CD4-positive, alpha-beta T cell (primary cell): ENCODE measurements around the gene PCDH7. TPM values are rescaled to one million over a fixed set of nuclear protein-coding genes. Genes with fewer than 3 reads are reported as not detected.

Source experiments
- ATAC-seq: fragments of 200-7000 bp; cut with Tn5 transposase; one replicate; pipeline ENCODE4 v1.10.0; 2022; ENCODE audit warnings: mild to moderate bottlenecking; ENCODE audit not compliant: poor library complexity
- CTCF ChIA-PET: fragments of 350-600 bp; sonication (Branson Sonifier 250); formaldehyde crosslinking; loops from one replicate; lab custom pipeline; 2021; ENCODE audit warnings: antibody characterized with exemption, inconsistent platforms; lab: Charles Lee
- POLR2A ChIA-PET: fragments of 350-600 bp; sonication (Branson Sonifier 250); formaldehyde crosslinking; loops from one replicate; lab custom pipeline; 2021; ENCODE audit warnings: antibody characterized with exemption, inconsistent platforms; lab: Charles Lee
- DNase-seq, 14 experiments: peaks; one replicate each; pipeline ENCODE4 v3.0.0-alpha.2; 2013 to 2020; ENCODE audit warnings: mixed read lengths in 2 of 14
- H3K27ac ChIP-seq, 2 donors: one replicate each; pipeline versions ENCODE4 v1.5.1 to v1.7.0; 2013; ENCODE audit warnings: low read length in 2 of 2, low read depth in 1 of 2, mild to moderate bottlenecking in 1 of 2
- H3K27me3 ChIP-seq, 2 experiments: 1 replicate in 1 of 2; 2 replicates in 1 of 2; pipeline versions ENCODE4 v1.6.1 to v1.7.0; 2013; ENCODE audit warnings: low read length in 2 of 2, control low read depth in 1 of 2, mild to moderate bottlenecking in 1 of 2, moderate library complexity in 1 of 2; ENCODE audit not compliant: insufficient read depth in 2 of 2, control insufficient read depth in 1 of 2
- H3K36me3 ChIP-seq: one replicate; pipeline ENCODE4 v1.6.1; 2013; ENCODE audit warnings: low read length, control low read depth; ENCODE audit not compliant: insufficient read depth
- H3K4me1 ChIP-seq: one replicate; pipeline ENCODE4 v1.6.1; 2013; ENCODE audit warnings: low read length, control low read depth; ENCODE audit not compliant: insufficient read depth
- H3K4me3 ChIP-seq: one replicate; pipeline ENCODE4 v1.5.1; 2013; ENCODE audit warnings: mild to moderate bottlenecking, low read length, moderate library complexity
- H3K9me3 ChIP-seq, 2 experiments: 1 replicate in 1 of 2; 2 replicates in 1 of 2; pipeline versions ENCODE4 v1.6.1 to v1.7.0; 2013; ENCODE audit warnings: low read length in 2 of 2, mild to moderate bottlenecking in 2 of 2, control low read depth in 1 of 2, moderate library complexity in 1 of 2; ENCODE audit not compliant: control insufficient read depth in 1 of 2, insufficient read depth in 1 of 2
- H3K27ac Mint-ChIP-seq: one replicate; pipeline ENCODE4 v1.8.0; 2020; ENCODE audit warnings: mixed read lengths
- H3K27me3 Mint-ChIP-seq: one replicate; pipeline ENCODE4 v1.8.0; 2021; ENCODE audit warnings: mixed read lengths
- H3K36me3 Mint-ChIP-seq: one replicate; pipeline ENCODE4 v1.8.0; 2021; ENCODE audit warnings: low read depth, mixed read lengths
- H3K4me1 Mint-ChIP-seq: one replicate; pipeline ENCODE4 v1.8.0; 2021; ENCODE audit warnings: low read depth, mixed read lengths
- H3K4me3 Mint-ChIP-seq: one replicate; pipeline ENCODE4 v1.8.0; 2020; ENCODE audit warnings: mild to moderate bottlenecking, mixed read lengths
- H3K9me3 Mint-ChIP-seq: one replicate; pipeline ENCODE4 v1.8.0; 2020; ENCODE audit warnings: mixed read lengths
- intact Hi-C, 2 experiments: fragments of 100-400 bp; cut with DNase I in 1 of 2; cut with micrococcal nuclease in 1 of 2; formaldehyde crosslinking; loops; one replicate each; pipeline versions ENCODE4 v1.15.1 to v1.9.0; 2023 to 2025; cut with DNase I, micrococcal nuclease
- total RNA-seq, 174 experiments: library from RNA in 2 of 174; stranded (reverse) in 2 of 174; gene quantifications; one replicate each; pipeline ENCODE4 v1.2.3 and lab custom pipeline; 2021 to 2026
- TF ChIP-seq, protein P1 (sequence below): fragments of 200-600 bp; IDR thresholded peaks from one replicate; pipeline ENCODE4 v1.8.0; 2022; ENCODE audit warnings: antibody characterized with exemption, mild to moderate bottlenecking

PCDH7 gene
- total RNA-seq, 2 experiments from 2014 or later = not detected

DNA sequence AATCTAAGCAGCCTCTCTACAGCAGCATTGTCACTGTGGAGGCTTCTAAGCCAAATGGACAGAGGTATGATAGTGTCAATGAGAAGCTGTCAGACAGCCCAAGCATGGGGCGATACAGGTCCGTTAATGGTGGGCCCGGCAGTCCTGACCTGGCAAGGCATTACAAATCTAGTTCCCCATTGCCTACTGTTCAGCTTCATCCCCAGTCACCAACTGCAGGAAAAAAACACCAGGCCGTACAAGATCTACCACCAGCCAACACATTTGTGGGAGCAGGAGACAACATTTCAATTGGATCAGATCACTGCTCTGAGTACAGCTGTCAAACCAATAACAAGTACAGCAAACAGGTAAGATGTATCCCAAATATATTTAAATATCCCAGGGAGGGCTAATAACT, 4.1 kb downstream of the PCDH7 start:
- Histone ChIP-seq H3K9me3 (peaks cover 0 to 38% of the 10 kb centered on the region in 2 experiments), H3K36me3 (no peaks in the 10 kb centered on the region), H3K4me3 (no peak overlapping the region), H3K4me1 (peaks cover 24% of the 10 kb centered on the region), H3K27me3 (peaks cover 39 to 43% of the 10 kb centered on the region in 2 experiments), H3K27ac (no peak overlapping the region)
- intact Hi-C loops = no loop called here
- Mint-ChIP-seq H3K36me3 (no peaks in the 10 kb centered on the region), H3K27me3 (peaks cover 47% of the 10 kb centered on the region), H3K4me1 (peaks cover 9% of the 10 kb centered on the region), H3K4me3 (no peak overlapping the region), H3K9me3 (no peaks in the 10 kb centered on the region), H3K27ac (no peak overlapping the region)
- no peak for ATAC-seq
- ChIA-PET CTCF (no interaction called here), POLR2A (no interaction called here)
- DNase-seq = no peak
- TF ChIP-seq, protein P1, sequence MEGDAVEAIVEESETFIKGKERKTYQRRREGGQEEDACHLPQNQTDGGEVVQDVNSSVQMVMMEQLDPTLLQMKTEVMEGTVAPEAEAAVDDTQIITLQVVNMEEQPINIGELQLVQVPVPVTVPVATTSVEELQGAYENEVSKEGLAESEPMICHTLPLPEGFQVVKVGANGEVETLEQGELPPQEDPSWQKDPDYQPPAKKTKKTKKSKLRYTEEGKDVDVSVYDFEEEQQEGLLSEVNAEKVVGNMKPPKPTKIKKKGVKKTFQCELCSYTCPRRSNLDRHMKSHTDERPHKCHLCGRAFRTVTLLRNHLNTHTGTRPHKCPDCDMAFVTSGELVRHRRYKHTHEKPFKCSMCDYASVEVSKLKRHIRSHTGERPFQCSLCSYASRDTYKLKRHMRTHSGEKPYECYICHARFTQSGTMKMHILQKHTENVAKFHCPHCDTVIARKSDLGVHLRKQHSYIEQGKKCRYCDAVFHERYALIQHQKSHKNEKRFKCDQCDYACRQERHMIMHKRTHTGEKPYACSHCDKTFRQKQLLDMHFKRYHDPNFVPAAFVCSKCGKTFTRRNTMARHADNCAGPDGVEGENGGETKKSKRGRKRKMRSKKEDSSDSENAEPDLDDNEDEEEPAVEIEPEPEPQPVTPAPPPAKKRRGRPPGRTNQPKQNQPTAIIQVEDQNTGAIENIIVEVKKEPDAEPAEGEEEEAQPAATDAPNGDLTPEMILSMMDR = no peak

DNA sequence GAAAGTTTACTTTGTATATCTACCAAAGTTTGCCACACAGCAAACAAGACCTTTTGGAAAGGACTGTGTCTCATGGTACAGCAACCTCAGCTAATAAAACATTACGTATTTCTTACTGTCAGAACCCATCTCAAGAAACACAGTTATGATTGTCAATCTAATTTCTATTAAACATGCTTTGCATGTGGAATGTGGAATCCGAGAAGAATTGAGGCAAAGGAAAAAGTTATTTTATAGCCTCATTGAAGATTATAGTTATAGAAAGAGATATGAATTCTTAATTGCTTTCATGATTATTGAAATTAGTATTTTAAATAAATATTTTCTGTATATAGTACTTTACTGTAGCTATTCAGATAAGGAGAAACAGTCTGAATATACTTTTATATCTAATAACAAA, 5.4 kb downstream of the PCDH7 start:
- ATAC-seq (no peak), DNase-seq (no peak)
- H3K9me3 Mint-ChIP-seq = no peaks in the 10 kb centered on the region
- H3K4me3 Mint-ChIP-seq = no peak overlapping the region
- Histone ChIP-seq H3K36me3 (no peaks in the 10 kb centered on the region), H3K9me3 (peaks cover 0 to 25% of the 10 kb centered on the region in 2 experiments), H3K27ac (no peak overlapping the region), H3K4me1 (peaks cover 13% of the 10 kb centered on the region), H3K4me3 (no peak overlapping the region), H3K27me3 (peaks cover 28 to 31% of the 10 kb centered on the region in 2 experiments)
- no peaks in the 10 kb centered on the region for H3K36me3 Mint-ChIP-seq
- POLR2A ChIA-PET = no interaction called here
- no peak overlapping the region for H3K27ac Mint-ChIP-seq
- intact Hi-C loops = no loop called here
- CTCF ChIA-PET = no interaction called here
- TF ChIP-seq, protein P1 = no peak
- H3K27me3 Mint-ChIP-seq = peaks cover 37% of the 10 kb centered on the region
- peaks cover 3% of the 10 kb centered on the region for H3K4me1 Mint-ChIP-seq

DNA sequence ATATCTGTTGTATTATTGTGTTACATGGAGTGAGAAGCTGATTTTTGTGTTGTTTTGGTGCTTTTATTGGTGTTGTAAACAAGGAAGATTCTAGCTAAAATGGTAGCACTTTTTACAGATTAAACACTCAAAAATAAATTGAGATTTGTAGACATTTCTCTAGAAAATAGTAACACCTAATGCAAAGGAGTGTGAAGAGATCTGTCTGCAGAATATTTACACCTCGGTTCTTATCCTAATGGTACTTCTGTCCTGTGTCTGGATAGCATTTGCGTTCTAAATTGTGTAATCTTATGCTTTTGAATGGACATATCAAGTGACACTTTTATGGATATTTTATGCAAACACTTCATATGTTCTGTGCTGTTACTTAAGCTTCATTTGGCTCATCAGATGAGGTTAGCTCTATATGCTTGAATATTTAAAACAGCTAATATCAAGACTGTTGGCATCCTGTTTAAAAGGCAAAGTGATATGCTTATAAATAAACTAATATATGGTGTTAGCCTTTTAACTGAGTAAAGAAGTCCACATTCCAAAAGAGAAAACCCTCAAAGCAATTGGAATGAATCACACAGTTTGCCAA, 6.0 kb downstream of the PCDH7 start:
- Histone ChIP-seq H3K36me3 (no peaks in the 10 kb centered on the region), H3K27me3 (peaks cover 24 to 25% of the 10 kb centered on the region in 2 experiments), H3K27ac (no peak overlapping the region), H3K4me3 (no peak overlapping the region), H3K9me3 (peaks cover 0 to 19% of the 10 kb centered on the region in 2 experiments), H3K4me1 (peaks cover 8% of the 10 kb centered on the region)
- ATAC-seq (no peak), DNase-seq (no peak)
- H3K36me3 Mint-ChIP-seq = no peaks in the 10 kb centered on the region
- H3K4me3 Mint-ChIP-seq = no peak overlapping the region
- no peak overlapping the region for H3K27ac Mint-ChIP-seq
- H3K27me3 Mint-ChIP-seq = peaks cover 31% of the 10 kb centered on the region
- no peaks in the 10 kb centered on the region for H3K4me1 Mint-ChIP-seq
- TF ChIP-seq, protein P1 = no peak
- ChIA-PET POLR2A (no interaction called here), CTCF (no interaction called here)
- intact Hi-C loops = no loop called here
- H3K9me3 Mint-ChIP-seq = no peaks in the 10 kb centered on the region
